Thyroid gland (tissue), 4 donors: ENCODE data around the gene SUOX.

Experiments
- POLR2A ChIP-seq, 2 donors: fragments of 450-650 bp; IDR thresholded peaks; one replicate each; pipeline ENCODE4 v1.6.1; 2017; ENCODE audit warnings: antibody characterized with exemption in 2 of 2, mild to moderate bottlenecking in 2 of 2, moderate library complexity in 1 of 2
- TF ChIP-seq, protein P1 (sequence below), 6 experiments: fragments of 200-600 bp in 3 of 6; fragments of 450-650 bp in 3 of 6; sonication (generic) in 3 of 6; IDR thresholded peaks; one replicate each; pipeline ENCODE4 v1.5.1; 2016 to 2019; ENCODE audit warnings: antibody characterized with exemption in 6 of 6, mild to moderate bottlenecking in 2 of 6, inconsistent platforms in 1 of 6, moderate library complexity in 1 of 6

DNA sequence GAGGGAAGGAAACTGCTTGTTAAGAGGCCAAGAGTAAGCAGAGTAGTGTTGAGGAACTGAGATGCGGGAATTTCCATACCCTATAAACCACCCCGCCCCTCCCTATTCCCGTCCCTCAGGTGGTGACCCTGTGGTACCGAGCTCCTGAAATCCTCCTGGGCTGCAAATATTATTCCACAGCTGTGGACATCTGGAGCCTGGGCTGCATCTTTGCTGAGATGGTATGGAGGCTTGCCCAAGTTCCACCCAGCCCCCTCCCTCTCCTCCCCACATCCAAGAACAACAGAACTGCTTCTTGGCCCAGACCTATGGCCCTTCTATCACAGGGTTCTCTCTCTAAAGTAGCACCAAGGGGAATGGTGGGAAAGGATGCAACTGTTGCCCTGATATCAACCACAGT is 27.7 kb upstream of the SUOX start:
- TF ChIP-seq, protein P1, sequence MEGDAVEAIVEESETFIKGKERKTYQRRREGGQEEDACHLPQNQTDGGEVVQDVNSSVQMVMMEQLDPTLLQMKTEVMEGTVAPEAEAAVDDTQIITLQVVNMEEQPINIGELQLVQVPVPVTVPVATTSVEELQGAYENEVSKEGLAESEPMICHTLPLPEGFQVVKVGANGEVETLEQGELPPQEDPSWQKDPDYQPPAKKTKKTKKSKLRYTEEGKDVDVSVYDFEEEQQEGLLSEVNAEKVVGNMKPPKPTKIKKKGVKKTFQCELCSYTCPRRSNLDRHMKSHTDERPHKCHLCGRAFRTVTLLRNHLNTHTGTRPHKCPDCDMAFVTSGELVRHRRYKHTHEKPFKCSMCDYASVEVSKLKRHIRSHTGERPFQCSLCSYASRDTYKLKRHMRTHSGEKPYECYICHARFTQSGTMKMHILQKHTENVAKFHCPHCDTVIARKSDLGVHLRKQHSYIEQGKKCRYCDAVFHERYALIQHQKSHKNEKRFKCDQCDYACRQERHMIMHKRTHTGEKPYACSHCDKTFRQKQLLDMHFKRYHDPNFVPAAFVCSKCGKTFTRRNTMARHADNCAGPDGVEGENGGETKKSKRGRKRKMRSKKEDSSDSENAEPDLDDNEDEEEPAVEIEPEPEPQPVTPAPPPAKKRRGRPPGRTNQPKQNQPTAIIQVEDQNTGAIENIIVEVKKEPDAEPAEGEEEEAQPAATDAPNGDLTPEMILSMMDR (IDR thresholded peaks at IDR 0.05), result no peak
- no peak for TF ChIP-seq POLR2A (IDR thresholded peaks at IDR 0.05)
